Effector CD8-positive, alpha-beta T cell (primary cell): Measurements from ENCODE around the gene SSR4.
"Not testable (repeated sequence)": the region's sequence is repeated elsewhere in the genome, so short reads cannot be mapped to it uniquely, and the experiment has no call there.

Experiments used
- DNase-seq: peaks from one replicate; lab custom pipeline; 2025; lab: John Stamatoyannopoulos, UW
- total RNA-seq, 4 experiments: gene quantifications; one replicate each; lab custom pipeline; 2026; lab: John Stamatoyannopoulos, UW

The SSR4 gene
- 74.1 to 137 (median 96.0) reads per million in 4 experiments for total RNA-seq

GRCh38 chrX:153794018-153794896, at the start of gene SSR4, which contains the start of gene IDH3G:
Gene SSR4, plus strand, starts transcription at chrX:153794668. Its CDS starts 20 bp downstream, at chrX:153794688.
Gene IDH3G, minus strand, starts transcription at chrX:153794375. Its CDS starts 49 bp downstream, at chrX:153794326.
- DNase-seq: peak; percentile 90

GRCh38 chrX:153745067-153745433, 49.4 kb upstream of the SSR4 start:
- not testable (repeated sequence) for DNase-seq

- no peak for DNase-seq
Measured at GRCh38 chrX:153746359-153746758, 48.1 kb upstream of the SSR4 start.

DNA sequence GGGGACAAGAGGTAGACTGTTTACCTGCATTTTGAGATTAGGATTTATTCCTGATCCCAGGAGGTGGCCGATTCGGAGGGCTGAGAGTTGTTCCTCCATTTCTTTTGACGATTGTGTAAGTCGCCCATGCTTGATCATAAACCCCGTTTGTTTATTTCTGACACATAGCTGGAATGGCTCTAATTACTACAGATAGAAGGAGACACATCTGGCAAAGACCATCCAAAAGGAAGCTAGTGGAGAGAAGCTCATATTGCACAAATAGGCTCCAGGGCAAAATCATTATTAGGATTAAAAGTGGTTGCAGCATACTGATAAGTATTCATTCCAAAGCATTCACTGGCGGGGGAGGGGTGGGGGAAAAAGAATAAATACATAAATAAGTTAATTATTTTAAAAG, 47.5 kb upstream of the SSR4 start:
- not testable (repeated sequence) for DNase-seq

GRCh38 chrX:153749017-153749416, 45.5 kb upstream of the SSR4 start:
- not testable (repeated sequence) for DNase-seq

DNA sequence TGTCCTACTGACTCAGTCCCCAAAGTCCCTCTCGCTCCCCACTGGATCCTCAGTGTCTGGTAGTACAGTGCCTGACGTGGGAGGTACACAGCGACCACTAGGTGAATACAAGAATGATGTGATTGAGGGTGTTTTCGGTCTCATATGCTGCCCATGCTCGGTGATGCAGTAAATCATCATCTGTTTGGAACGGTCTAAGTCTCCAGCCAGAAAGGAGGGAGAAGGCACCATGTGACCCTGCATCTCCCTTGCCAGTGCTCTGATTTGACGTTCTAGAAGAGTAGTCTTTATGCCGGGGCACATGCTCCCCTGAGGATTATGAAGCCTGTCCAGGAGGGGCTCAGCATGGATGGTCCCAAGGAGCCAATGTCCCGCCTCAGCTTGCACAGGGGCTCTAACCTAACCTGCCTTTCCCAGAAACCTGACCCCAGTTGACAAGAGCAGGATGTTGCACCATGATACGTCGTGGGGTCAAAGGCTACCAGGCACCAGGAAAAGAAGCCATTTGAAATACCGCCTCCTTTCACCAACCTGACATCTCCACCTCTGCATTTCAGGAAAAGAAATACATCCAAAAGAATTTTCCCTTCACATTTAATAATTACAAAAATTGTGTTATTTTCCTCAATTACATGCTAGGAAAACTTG, 44.2 kb upstream of the SSR4 start:
- DNase-seq: no peak

- no peak for DNase-seq
Measured at GRCh38 chrX:153755136-153755535, 39.3 kb upstream of the SSR4 start.

DNA sequence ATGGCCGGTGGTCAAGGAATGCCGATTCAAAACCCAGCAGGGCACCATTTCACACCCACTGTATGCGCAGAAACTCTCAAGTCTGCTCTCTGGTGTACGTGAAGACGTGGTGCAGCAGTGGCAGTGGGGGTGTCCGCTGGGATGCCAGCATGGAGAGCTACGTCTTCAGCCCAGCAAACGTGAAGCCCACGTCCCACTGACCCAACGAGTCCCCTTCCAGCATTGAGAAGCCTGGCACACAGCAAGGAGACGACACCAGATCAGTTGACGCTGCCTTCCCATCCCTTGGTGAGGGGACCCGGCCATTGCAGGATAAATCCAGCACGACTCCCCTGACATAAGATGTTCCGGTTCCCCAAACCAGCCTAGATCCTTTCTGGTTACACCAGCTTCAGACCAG, 32.6 kb upstream of the SSR4 start:
- DNase-seq: no peak

DNA sequence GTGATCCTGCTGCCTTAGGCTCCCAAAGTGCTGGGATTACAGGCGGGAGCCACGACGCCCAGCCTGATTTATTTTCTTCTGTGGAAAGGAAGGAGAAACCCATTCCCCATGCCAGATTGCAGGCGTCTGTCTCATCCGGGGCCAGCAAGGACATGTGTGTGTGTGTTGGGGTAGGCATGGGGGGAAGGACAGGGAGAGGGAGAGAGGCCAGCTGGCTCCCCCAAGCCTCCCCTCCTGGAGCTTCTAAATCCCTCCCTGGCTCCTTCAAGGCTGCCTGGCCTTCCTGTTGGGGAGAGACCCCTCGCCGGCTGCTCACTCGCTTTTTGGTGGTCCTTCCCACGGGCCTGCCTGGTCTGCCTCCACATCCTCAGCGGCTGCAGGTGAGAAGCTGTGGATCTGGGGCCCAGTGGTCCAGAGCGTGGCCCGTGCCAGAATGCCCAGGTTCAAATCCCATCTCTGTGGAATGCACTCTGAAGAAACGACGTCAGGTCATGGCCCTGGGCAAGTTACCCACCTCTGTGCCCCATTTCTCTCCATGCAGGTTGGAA, 31.8 kb upstream of the SSR4 start:
- no peak for DNase-seq

GRCh38 chrX:153763298-153763932, 31.1 kb upstream of the SSR4 start:
- DNase-seq: no peak

DNA sequence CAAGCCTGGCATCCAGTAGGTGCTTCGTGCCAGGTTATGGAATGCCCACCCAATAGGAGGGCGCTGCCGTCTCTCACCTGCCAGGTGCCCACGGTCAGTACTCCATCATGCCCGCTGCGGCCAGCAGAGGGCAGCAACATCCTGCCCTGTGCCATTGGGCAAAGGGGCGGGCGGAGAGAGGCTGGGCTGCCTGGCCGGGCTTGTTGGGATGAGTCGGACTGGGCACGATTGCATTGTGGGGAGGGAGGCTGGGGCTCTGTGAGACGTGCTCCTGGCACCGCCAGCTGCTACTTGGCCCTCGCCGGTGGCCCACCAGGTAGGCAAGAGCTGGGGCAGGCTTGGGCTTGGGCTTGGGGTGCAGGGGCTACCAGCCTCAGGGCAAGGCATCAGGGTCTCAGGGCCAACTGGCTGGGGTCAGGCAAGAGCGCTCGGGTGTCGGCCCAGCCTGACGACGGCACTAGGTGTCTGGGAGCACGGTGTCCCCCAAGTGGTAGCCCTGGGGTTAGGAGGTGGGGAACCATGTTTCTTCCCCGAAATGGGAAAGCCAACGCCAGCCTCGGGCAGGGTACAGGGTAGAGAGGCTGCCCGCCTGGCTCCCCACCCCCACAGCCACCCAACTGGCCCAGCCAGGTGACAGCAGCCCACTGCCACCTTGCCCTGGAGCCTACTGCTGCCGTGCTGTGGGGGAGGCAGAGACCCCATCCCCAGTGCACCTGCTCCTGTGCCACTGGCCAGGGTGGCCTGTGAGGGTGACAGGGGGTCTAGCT, 30.3 kb upstream of the SSR4 start, which contains the start of gene PLXNB3:
PLXNB3 (plus strand) TSS at position 261 of the 767 bp plus-strand sequence. CDS start 1,287 bp downstream, outside the sequence.
- DNase-seq: peak; percentile 68

- no peak for DNase-seq
Measured at GRCh38 chrX:153764786-153765137, 29.7 kb upstream of the SSR4 start.

DNA sequence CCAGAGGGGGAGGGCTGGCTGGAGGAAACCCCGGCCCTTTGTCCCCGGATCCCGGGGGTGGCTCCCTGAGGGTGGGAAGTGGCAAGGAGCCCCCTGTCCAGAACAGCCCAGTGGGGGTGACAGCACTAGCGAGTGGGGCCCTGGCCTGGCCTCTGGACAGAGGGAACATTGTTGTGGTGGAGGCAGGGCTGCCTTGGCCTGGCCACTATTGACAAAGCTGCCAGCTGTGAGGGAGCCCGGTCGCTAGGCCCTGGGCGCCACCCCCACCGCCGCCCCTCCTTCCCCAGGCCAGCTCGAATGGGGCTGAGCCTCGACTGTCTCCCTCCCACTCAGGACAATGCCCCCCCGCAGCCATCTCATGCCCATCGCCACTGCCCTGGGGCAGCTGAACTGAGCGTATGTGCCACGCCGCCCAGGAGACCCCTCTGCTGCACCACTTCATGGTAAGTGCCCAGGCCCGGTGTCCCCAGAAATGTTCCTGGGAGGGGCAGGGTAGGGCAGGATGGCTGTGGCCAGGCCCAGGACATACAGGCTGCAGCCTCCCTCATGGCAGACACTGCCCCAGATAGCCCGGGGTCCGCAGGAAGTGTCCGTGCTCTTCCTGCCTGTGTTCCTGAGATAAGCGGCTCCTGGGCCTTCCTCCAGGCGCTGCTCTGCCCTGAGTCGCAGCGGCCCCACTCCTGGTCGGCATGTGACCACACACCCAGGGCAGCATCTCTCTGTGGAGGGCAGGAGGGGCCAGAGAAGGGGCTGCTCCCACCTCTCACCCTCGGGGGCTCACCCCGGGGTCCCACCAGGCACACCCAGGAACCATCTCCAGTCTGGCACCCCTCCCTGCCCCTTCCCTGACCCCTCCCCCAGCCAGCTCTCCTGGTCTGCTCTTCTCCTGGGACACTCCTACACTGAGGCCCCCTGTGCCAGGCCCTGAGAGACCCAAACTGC, 29.1 kb upstream of the SSR4 start:
- no peak for DNase-seq

GRCh38 chrX:153766098-153766817, 28.2 kb upstream of the SSR4 start:
- no peak for DNase-seq

- DNase-seq: no peak
Measured at GRCh38 chrX:153766871-153767673, 27.4 kb upstream of the SSR4 start.

GRCh38 chrX:153767674-153768055, 26.8 kb upstream of the SSR4 start:
- no peak for DNase-seq

- DNase-seq: no peak
Measured at GRCh38 chrX:153768311-153769157, 25.9 kb upstream of the SSR4 start.
